T1000 (cell line): ENCODE measurements around the gene SDC4.
A peak's percentile ranks its signal among the peaks of the same experiment; 100 is the strongest.

ENCODE experiments used
- DNase-seq: peaks from one replicate; lab custom pipeline; 2025; ENCODE audit warnings: mixed read lengths; lab: John Stamatoyannopoulos, UW

Gene SDC4

GRCh38 chr20:45297786-45298497 lies 50.3 kb downstream of the SDC4 start:
- no peak for DNase-seq

DNA sequence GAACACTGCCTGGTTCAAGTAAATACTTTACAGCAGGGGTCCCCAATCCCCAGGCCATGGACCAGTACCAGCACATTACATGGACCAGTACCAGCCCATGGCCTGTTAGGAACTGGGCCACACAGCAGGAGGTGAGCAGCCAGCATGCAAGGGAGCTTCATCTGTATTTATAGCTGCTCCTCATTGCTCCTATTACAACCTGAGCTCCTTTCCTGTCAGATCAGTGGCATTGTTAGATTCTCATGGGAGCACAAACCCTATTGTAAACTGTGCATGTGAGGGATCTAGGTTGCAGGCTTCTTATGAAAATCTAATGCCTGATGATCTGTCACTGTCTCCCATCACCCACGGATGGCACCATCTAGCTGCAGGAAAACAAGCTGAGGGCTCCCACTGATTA lies 53.6 kb downstream of the SDC4 start:
- DNase-seq = no peak

GRCh38 chr20:45294003-45294368 lies 54.2 kb downstream of the SDC4 start:
- no peak for DNase-seq

- peak; percentile 84 for DNase-seq
These were observed 54.9 kb downstream of the SDC4 start for GRCh38 chr20:45293041-45294002.

DNA sequence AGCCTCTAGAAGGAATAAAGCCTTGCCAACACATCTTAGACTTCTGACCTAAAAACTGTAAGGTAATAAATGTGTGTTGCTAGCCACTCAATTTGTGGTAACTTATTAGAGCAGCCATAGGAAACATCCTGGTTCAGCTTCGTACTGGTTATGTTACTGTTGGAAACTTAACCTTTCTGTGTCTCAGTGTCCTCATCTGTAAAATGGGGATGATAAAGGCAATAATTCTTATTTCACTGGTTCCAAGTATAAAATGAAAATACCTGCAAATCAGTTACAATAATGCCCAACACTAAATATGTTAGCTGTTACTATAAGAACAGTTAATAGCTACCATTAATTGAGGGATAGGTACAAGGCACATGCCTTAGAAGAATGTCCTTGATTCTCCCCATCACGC lies 55.9 kb downstream of the SDC4 start:
- DNase-seq = no peak

GRCh38 chr20:45291526-45291925 lies 56.7 kb downstream of the SDC4 start:
- no peak for DNase-seq

DNA sequence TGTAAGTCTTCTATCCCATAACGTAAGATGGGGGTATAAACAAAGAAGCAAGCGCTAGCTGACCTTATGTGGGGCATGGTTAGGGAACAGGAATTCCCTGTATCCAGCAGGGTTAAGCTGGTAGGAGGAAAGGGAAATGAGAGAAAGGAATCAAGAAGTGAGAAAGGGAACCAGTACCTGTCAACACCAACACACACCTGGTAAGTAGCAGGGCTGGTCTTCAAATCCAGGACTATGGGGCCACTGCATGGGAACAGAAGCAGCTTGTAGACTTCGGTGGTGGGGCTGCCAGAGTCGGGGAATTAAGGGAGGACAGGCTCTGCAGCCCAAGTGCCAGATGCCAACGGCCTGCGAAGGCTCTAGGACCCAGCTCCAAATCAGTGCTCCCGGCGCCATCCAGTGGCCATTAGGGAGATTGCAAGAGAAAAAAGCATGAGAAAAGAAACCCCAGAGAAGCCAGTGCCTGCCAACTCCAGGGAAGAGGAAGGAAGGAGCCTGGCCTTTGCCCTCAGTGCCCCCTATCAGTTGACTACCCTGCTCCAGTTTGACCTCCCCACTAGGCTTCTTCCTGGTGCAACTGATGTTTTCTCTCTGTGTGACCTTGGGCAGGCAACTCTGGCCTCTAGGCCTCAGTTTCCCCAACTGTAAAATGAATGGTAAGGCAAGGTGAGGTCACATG lies 57.4 kb downstream of the SDC4 start:
- peak; percentile 83 for DNase-seq

- DNase-seq = no peak
These were observed 58.1 kb downstream of the SDC4 start for GRCh38 chr20:45289942-45290676.

DNA sequence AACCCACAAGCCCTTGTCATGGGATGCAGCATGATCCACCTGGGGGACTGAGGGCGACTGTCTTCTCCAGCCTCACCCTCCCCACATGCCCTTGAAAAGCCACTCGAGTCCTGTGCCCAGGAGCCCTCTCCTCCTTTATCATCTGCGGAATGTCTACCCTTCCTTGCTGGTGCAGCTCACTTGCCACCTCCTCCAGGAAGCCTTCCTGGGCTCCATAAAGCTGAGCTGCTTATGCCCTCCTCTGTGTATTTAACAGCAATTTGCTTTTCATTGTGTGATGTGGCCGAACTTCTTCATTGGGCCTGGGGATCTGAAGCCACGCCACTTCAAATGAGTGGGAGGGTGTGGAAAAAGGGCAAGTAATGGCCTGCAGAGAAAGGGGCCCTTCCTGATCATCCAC lies 59.4 kb downstream of the SDC4 start:
- DNase-seq = no peak

DNA sequence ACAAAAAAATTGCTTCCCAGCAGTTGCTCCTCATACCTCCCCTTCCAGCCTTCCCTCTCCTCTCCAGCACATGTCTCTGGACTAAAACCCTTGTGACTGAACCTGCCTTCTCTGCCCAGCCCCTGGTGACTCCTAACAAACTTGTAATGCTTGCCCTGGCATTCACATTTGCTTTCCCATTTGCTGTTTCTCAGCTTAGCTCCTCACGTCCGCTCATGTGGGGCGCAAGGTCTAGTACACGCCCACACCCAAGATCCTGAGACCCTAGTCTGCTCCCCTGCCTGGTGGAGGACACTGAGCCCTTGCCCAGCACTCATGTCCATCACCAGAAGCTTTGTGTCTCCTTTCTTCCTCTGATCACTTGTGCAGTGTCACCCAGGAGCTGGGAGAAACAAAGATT lies 59.8 kb downstream of the SDC4 start:
- no peak for DNase-seq

- no peak for DNase-seq
These were observed 64.6 kb downstream of the SDC4 start for GRCh38 chr20:45283551-45284057.

- no peak for DNase-seq
These were observed 65.3 kb downstream of the SDC4 start for GRCh38 chr20:45282700-45283550.

DNA sequence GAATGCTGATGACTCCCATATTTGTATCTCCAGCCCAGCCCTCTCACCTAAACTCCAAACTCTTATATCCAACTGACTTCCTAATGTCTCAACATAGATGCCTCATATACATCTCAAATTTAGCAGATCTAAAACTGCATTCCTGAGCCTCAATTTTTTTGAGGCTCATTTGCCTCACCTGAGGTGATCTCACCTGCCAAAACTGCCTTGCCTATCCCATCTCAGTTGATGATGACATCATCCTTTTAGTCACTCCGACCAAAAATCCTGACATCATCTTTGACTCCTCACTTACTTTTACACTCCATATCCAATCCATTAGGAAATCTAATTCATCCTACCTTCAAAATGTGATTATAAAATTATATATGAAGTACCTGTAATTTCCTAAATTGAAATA lies 68.2 kb downstream of the SDC4 start:
- no peak for DNase-seq

DNA sequence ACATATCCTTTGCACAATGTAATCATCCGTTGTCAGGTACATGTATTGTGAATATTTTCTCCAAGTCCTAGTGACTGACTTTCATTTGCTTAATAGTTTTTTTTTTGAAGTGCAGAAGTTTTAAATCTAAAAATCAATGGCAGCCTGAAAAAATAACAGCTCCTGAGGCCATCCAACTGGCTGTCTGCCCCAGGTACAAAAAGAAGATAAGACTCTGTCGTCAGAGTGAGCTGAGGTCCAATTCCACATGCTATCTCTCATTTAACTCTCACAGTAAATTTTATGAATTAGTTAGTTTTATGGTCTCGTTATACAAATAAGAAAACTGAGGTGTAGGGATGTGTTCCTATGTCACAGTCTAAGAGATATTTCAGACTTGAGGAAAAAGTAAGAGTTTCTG lies 72.9 kb downstream of the SDC4 start:
- no peak for DNase-seq
